T-helper 1 cell (primary cell): ENCODE results near the gene HMGCS1.
"Not testable (repeated sequence)": the region's sequence is repeated elsewhere in the genome, so short reads cannot be mapped to it uniquely, and the experiment has no call there.

Experiments used
- DNase-seq, 5 donors: peaks; one replicate each; pipeline ENCODE4 v3.0.0-alpha.2; 2012 to 2020
- total RNA-seq, 4 donors: gene quantifications; one replicate each; lab custom pipeline; 2026; lab: John Stamatoyannopoulos, UW

The HMGCS1 gene
- 80.0 to 135 (median 87.9) reads per million in 4 donors for total RNA-seq

DNA sequence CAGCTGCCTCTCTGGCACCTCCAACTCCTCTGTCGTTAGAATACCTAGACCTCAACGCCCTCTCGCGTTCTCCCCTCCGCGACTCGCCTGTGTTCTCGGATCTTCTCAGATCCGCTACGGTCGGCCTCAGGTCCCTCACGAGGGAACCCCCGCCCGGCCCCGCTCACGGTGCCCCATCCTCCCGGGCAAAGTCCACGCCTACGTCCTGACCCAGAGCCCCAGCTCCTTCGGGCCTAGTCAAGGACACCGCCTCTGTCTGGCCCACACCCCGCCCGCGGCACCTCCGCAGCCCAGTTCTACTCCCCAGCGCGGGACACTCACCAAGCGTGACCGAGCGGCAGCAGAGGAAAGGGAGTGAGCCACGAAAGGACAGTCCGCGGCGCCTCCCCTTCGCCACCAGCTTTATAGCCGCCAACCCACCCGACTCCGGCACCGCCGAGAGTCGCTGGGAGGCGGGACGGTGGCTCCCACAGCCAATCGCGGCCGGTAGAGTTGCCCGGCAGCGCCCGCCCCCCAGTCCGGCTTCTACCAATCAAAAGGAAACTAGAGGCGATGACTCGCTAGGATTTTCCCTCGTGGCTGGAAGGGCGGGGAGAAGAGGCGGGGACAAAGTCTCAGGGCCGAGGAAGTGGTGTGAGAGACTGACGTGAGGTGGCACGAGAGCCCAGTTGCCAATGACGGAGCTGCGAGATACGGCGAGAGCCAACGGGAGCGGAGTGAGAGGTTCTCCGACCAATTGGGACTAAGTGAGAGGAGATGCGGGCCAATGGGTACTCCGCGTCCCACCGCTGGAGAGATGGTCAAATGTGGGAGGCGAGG is at the start of gene HMGCS1:
Gene HMGCS1, minus strand, starts transcription at position 378 of the 819 bp plus-strand sequence. CDS start 14,447 bp downstream, outside the sequence.
- peak; percentile 95 to 100 (median 98) for DNase-seq

DNA sequence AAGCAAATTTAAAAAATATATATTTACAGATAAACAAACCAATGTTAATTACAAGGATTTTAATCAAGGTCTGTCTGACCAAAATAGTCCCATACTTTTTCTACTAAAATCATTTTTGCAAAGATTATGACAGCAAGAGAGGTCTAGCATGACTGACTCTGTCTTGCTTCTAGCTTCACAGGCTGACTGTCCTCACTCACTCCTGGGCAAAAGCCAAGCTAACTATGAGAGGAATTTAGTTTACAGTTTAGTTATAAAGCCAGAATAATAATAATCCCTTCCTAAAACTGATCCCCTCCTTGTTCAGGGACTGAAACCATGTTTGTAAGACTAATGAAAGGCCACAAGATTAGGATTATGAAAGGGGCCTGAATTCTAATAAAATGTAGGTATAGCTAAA is 45.5 kb upstream of the HMGCS1 start:
- no peak for DNase-seq

DNA sequence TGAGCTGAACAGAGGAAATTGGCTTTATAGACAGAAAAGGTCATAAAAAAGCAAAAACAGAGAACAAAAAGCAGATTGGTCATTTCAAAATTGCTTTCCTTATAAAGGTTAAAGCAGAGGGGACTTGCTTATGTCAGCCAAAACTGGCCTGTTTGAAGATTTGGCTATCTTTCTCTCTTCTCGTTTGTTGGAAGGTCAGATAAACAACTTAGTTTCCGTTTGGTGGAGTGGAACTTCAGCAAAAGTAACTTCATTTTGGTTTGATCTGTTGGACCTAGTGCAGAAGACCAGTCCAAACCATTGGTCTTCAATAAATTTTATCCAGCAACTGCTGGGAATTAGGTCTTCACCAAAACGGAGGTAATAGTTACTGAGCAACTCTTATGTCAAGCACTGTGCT is 45.1 kb upstream of the HMGCS1 start:
- no peak for DNase-seq

DNA sequence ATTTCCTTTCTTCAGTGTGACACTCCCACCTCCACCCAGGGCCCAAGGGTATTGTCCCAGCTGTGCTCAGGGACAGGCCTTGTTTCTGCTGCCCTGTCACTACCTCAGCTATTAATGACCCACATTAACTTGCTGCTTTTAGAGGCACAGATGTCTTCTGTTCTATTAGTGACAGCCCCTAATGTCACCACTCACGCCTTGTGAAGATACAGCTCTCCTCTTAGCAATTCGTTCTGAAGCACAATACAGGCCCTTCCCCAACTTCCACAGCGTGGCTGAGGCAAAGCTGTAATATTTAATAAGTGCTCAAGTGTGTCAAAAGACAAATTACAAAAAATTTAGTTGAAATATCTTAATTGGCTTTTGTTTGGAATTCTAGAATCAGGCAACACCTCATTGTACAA is 44.7 kb upstream of the HMGCS1 start:
- DNase-seq: no peak

DNA sequence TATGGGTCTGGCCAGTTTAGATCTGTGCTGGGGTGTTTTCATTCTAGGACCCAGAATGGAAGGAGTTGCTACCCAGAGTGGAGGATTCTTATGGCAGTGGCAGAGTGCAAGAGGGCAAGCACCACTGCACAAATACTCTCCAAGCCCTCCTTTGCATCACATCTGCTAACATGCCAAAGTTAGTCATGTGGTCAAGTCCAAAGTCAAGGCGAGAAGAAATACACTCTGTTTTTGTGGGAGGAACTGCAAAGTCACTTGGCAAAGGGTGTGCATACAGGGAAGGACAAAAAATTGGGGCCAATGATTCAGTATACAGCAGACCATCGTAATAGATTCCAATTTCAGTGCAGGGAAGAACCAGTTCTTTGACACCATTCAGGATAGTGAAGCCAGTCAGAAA is 43.9 kb upstream of the HMGCS1 start:
- no peak for DNase-seq

DNA sequence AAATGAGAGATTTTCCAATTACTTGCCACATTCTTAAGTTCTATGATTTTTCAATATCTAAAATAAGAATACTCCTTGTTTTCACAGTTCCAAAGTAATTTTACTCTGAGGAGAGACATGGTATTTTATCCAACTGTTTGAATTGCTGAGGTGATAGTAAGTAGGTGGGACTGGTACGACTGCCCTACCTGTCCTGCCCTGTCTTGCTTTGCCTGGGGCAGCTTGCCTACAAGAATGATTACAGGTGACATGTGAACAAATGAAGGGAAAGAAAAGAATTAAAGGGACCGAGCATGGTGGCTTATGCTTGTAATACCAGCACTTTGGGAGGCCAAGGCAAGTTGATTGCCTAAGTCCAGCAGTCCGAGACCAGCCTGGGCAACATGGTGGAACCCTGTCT is 41.6 kb upstream of the HMGCS1 start:
- no peak for DNase-seq

DNA sequence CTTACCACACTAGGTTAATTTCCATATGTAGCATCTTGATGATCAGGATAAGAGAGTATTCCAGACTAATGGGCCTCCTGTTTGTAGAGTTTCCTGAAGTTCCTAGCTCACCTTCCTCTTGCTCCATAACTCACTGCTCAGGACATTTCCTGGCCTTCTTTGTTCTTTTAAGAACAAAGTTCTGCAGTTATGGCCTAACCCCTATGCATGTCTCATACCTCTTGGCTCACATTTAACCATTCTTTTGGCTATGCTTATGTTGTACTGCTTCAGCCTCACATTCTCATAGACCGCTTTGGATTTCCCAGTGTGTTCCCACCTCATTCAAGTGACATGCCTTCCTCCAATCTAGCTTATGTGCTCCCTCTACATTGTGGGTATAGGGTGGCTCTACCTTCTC is 40.5 kb upstream of the HMGCS1 start:
- DNase-seq: no peak

DNA sequence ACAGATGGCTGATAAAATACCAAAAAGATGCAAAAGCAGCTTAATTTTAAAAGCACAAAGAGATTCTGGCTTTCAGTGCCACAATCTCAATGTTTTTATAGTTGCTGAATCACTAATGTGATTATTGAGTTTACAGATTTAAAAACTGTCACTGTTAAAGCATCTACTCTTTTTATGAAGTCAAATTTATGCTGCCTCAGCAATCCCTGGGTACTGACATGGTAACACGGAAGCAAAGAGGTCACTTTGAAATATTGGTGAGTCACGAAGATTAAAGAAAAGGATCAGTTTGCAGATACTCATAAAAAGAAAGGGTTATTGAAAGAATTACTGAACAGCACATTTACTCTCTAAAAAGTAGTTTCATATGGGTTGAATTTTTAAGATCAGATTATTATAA is 39.7 kb upstream of the HMGCS1 start:
- DNase-seq: no peak

DNA sequence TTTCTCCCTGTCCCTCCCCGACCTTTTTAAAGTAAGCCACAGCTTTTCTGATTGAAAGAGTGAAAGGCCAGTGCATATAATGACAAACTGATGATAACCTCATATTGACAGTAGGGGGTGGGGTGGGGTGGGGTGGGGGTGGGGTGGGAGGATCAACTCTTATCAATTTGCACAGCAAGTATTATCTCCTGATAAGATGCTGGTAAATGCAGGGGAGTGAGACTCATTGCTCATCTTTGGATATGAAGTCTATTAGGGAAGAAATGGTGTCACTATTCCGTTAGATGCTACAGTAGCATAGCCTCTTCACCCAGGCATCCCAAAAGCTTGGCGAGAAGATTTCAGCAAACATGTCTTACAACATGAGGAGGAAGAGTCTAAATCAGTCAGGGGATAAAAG is 38.9 kb upstream of the HMGCS1 start:
- no peak for DNase-seq

DNA sequence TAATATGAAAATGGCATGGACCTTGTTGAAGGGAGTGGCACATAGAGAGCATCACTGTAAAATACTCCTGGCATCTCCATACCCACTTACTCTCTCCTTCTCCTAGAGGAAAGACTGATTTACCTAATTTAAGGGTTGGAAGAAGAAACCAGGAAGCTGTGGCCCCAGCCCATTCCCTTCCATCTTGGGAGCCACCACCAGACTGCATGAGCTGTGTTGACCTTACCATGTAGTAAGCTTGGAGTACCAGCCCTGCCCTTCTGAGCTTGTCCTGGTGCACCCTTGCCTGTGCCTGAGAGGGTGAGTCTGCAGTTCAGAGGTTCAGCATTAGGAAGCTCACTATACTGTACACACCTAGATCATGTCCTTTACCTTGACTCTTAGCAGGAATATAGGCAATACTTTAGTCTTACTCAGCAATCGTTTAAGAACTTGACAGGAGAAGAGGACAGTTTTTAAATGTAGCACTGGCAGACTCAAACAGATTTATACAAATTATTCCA is 35.7 kb upstream of the HMGCS1 start:
- no peak for DNase-seq

DNA sequence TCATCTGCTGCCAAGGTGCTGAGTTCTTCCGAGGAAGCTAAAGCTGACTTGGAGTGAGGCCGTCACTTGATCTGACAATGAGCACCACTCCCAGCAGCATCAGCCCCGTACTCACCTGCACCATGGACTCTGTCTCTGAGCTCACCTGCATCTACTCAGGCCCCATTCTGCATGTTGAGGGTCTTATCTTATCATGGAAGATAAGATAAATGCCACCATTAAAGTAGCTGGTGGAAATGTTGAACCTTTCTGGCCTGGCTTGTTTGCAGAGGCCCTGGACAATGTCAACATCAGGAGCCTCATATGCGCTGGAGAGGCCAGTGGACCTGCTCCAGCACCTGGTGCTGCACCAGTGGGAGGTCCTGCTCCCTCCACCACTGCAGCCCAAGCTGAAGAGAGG is 35.0 kb upstream of the HMGCS1 start:
- DNase-seq: no peak

DNA sequence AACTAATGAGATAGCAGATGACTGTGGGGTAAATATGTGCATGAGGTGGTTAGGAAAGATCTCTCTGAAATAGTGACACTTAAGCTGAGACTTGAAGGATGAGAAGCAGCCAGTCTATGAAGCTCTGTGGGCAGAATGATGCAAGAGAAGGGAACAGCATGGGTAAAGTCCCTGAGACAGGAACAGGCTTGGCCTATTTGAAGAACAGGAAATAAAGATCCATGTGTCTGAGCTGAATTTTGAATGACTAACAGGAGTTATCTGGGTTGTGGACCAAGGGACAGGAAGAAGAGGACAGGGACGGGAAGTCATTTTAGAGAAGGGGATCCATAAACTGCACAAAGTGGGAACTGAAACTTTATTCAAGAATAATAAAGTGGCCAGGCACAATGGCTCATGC is 25.6 kb upstream of the HMGCS1 start:
- peak in 1 of 5 donors; percentile 17 for DNase-seq

DNA sequence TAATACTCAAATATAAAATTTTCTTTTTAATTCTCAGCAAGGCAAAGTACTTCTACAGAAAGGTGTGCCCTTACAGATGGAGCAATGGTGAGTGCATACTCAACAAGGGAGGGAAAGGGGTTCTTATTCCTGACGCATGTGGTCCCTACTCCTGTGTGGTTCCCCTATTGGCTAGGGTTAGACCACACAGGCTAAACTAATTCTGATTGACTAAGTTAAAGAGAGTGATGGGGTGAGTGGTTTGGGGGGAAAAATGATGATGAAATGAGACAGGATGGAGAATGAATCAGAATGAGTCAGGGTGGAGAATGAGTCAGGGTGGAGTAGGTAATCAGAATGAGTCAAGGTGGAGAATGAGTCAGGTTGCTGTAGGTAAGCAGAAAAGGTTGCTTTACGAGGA is 22.9 kb upstream of the HMGCS1 start:
- DNase-seq: peak in 1 of 5 donors; percentile 54

DNA sequence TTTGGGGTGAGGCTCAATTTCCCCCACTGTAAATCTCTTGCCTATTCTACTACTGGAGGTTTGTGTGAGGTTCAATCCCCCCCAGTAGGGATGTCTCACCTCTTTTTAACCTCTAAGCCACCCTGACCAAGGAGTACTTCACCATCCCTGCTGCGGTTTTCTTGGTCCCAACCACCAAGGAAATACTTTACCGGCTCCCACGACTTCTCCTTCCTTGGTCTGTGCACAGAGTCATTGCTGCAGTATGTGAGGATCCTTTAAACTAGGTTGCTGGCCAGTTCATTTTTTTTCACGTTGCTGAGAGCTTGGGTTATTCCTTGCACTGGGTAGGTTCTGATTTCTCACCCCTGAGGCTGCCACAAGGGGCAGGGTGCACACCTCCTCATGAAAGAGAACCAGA is 22.5 kb upstream of the HMGCS1 start:
- no peak for DNase-seq

DNA sequence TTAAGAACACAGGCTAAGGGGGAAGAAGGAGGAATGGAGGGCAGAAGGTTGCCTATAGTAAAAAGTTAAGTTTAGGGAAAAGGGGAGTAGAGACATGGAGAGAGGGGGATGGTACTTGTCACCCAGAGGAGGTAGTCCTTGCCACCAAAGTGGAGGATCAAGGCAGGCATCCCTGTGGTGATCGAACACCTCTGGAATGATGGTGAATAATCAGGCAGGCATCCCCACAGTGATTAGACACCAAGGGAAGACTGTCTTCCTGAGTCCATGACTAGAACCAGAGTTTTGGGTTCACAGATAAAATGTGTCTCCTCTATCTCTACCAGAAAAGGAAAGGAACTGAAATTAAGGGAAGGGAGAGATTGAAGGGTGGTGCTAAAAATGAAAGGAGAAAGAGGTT is 19.2 kb upstream of the HMGCS1 start:
- DNase-seq: no peak

DNA sequence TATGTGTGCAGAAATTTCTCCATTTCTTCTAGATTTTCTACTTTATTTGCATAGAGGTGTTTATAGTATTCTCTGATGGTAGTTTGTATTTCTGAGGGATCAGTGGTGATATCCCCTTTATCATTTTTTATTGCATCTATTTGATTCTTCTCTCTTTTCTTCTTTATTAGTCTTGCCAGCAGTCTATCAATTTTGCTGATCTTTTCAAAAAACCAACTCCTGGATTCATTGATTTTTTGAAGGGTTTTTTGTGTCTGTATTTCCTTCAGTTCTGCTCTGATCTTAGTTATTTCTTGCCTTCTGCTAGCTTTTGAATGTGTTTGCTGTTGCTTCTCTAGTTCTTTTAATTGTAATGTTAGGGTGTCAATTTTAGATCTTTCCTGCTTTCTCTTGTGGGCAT is 12.4 kb upstream of the HMGCS1 start:
- not testable (repeated sequence) for DNase-seq

DNA sequence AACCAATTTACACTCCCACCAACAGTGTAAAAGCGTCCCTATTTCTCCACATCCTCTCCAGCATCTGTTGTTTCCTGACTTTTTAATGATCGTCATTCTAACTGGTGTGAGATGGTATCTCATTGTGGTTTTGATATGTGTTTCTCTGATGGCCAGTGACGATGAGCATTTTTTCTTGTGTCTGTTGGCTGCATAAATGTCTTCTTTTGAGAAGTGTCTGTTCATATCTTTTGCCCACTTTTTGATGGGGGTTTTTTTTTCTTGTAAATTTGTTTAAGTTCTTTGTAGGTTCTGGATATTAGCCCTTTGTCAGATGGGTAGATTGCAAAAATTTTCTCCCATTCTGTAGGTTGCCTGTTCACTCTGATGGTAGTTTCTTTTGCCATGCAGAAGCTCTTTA is 10.3 kb upstream of the HMGCS1 start:
- DNase-seq: not testable (repeated sequence)

DNA sequence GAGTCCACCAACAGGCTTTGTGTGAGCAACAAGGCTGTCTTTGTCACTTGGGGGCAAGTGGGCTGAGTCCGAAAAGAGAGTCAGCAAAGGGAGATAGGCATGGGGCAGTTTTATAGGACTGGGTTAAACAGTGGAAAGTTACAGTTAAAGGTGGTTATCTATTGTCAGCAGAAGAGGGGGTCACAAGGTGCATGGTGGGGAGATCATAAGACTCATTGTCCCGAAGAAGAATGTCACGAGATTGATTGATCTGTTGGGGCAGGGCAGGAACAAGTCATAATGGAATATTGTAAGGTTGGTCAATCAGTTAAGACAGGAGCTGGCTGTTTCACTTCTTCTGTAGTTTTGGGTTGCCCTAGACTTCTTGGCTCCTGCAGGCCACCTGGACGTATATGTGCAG is 7.6 kb upstream of the HMGCS1 start:
- DNase-seq: no peak

DNA sequence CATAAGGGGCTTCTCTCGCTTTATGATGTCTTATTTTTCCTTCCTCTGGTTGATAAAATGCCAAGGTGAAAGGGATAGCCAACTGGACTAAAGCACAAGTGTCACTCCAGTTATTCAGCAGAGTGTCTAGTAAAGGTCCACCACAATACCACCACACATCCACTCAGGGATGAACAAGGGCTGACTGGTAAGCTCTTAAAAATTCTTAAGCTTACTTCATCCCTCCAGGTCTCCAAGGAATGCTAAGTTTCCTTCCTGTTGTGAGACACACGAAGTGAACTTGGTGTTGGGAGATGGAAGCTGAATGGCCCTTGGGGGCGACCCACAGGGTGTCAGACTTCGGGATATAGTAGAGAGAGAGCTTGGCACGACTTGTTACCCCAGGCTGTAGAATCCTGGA is 3.2 kb upstream of the HMGCS1 start:
- DNase-seq: no peak

DNA sequence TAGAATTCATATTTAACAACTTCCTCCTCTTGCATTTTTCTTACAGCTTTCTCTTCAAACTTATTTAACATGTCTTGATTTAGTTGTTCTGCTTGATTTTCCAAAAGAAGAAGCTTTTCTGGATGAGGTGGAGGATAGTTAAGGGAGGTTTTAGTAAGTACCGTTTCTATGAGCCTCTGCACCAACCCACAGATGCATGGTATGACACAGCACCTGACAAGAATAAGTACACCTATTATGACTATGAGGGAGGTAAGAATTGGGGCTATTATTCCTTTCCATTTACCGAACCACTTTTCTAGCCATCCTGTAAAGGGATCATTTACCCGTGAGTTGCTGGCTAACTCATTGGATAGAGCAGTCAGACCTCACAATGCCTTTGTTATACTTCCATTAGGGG is 2.5 kb upstream of the HMGCS1 start:
- DNase-seq: peak in 1 of 5 donors; percentile 56

DNA sequence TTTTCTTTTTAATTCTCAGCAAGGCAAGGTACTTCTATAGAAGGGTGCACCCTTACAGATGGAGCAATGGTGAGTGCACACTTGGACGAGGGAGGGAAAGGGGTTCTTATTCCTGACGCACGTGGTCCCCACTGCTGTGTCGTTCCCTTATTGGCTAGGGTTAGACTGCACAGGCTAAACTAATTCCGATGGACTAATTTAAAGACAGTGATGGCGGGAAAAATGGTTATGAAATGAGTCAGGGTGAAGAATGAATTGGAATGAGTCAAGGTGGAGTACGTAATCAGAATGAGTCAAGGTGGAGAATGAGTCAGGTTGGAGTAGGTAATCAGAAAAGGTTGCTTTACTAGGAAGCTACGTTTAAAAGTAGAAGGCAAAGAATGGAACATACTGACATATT is 2.1 kb upstream of the HMGCS1 start:
- peak in 1 of 5 donors; percentile 83 for DNase-seq

DNA sequence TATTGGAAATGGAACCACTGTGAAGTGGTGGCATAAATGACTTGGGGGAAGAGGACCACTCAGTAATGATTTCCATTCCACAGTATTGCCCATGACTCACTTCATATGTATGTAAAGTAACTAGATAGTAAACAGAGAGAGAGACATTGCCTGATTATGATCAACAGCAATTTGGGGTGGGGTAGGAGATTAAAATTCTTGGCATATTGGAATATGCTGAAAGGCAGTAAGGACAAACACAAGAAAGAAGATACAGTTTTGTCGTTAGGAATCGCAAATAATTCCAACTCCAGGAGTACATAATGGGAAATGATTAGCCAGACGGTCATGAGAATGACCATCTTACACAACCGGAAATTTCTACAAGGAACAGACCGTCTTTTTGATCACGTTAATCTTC is 1.5 kb upstream of the HMGCS1 start:
- no peak for DNase-seq

DNA sequence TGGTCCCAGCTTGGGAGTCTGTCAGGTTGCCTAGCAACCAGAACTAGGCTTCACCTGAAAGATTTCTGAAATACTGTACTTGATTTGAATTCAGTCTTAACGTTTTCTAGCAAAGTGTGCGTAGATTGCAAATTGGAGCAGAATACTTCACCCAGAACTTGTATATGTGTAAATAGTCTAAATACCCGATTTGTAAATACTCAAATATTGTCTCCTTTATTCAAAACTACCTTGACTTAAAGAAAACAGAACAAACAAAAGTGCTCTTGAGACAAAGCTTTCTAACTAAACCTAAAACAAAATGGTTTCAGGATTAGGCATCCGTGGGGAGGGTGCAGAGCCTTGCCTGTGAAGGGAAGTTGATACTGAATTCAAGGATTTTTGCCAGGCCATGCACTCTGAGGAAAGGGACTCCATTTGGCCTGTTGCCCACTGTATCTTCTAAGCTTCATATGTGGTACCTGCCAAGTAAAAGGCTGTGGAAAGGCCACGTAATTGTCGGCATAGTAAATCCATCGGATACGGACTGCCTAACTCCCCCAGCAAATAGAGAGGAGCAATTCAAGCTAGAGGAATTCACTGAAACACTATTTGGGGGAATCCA is 744 bp upstream of the HMGCS1 start:
- DNase-seq: no peak

DNA sequence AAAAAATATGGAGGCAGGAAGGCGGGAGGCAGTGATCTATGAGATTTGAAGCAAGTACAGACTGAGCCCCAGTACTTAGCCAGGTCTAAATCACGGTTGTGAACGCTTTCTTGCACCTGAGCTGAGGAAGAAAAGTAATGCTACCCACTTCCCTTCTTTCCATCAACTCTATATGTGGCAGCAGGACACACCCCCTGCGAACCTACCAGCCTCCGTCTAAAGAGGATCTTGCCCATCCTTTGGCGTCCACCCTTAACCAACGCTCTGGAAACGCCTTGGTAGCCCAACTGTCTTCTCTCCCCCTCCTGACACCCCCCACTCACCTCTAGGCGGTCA is 545 bp downstream of the HMGCS1 start:
- DNase-seq: no peak
